HG02981 (cell line): ENCODE data around the gene ORAI1.
"Not testable (repeated sequence)": the region's sequence is repeated elsewhere in the genome, so short reads cannot be mapped to it uniquely, and the experiment has no call there.

Source experiments
- ATAC-seq: cut with Tn5 transposase; IDR thresholded peaks from one replicate; pipeline ENCODE4 v1.9.1; 2021; ENCODE audit warnings: mild to moderate bottlenecking, moderate library complexity; ENCODE audit not compliant: unreplicated experiment

Gene ORAI1

GRCh38 chr12:121602766-121603165 is 23.6 kb upstream of the ORAI1 start:
- ATAC-seq = no peak

DNA sequence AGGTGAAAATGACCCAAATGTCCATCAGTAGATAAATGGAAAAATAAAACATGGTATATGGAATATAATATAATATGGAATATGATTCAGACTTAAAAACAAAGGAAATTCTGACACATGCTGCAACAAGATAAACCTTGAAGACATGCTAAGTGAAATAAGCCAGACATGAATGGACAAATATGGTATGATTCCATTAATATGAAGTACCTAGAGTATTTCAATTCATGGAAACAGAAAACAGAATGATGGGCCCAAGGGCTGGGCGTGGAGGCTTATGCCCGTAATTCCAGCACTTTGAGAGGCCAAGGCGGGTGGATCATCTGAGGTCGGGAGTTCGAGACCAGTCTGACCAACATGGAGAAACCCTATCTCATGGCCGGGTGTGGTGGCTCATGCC is 22.7 kb upstream of the ORAI1 start:
- no peak for ATAC-seq

DNA sequence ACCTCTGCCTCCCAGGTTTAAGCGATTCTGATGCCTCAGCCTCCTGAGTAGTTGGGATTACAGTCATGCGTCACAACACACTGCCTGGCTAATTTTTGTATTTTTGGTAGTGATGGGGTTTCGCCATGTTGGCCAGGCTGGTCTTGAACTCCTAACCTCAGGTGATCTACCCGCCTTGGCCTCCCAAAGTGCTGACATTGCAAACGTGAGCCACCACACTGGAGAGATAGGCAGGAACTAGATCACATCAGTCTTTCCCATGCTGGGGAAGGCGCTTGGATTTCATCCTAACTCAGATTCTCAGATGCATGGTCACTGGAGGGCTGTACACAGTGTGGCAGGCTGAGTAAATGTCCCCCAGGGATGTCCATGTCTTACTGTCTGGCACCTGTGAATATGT is 18.0 kb upstream of the ORAI1 start:
- no peak for ATAC-seq

DNA sequence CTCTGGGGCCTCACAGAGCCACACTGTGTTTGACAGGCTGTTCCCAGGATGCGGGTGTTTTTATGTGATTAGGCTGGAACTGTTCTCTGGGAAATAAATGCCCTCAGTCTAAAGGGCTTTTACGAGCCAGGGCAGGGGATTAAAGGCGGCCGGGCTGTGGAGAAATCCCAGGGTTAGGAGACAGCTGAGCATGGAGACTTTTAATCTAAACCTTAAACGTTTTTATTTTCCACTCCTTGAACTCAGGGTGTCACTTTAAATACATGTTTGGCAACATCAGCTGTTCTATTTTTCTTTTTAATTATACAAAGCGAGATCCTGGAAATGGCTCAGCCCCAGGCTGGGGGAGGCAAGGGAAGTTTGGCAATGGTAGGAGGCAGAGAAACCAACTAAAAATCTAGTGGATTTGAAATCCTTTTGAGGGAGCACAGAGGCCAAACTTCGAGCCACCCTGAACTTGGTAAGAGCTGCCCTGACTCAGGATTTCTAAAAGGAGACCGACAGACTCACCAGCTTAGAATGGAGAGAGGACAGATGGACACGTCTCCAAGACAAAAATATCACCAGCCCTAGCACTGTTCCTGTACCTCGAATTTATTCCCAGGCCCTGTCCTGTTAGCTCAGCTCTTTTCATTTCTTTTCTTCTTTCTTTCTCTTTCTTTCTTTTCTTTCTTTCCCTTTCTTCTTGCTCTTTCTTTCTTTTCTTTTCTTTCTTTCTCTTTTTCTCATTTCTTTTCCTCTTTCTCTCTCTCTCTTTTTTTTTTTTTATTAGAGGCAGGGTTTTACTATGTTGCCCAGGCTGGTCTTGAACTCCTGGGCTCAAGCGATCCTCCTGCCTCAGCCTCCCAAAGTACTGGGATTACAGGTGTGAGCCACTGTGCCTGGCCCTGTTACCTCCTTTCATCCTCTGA is 15.8 kb upstream of the ORAI1 start:
- ATAC-seq = no peak

GRCh38 chr12:121611306-121611705 is 15.0 kb upstream of the ORAI1 start:
- ATAC-seq = no peak

- ATAC-seq = no peak
Measured at GRCh38 chr12:121613462-121613861, 12.9 kb upstream of the ORAI1 start.

DNA sequence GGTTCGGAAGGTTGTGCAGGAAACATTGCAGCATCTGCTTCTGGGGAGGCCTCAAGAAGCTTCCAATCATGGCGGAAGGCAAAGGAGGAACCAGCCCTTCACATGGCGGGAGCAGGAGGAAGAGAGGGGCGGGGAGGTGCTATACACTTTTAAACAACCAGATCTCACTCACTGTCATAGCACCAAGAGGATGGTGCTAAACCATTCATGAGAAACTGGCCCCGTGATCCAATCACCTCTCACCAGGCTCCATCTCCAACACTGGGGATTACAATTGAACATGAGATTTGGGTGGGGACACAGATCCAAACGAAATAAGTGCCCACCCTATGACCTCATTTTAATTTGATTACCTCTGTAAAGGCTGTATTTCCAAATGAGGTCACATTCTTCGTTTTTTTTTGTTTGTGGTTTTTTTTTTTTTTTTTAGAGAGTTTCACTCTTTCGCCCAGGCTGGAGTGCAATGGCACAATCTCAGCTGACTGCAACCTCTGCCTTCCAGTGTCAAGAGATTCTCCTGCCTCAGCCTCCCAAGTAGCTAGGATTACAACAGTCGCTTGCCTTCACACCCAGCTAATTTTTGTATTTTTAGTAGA is 11.4 kb upstream of the ORAI1 start:
- no peak for ATAC-seq

DNA sequence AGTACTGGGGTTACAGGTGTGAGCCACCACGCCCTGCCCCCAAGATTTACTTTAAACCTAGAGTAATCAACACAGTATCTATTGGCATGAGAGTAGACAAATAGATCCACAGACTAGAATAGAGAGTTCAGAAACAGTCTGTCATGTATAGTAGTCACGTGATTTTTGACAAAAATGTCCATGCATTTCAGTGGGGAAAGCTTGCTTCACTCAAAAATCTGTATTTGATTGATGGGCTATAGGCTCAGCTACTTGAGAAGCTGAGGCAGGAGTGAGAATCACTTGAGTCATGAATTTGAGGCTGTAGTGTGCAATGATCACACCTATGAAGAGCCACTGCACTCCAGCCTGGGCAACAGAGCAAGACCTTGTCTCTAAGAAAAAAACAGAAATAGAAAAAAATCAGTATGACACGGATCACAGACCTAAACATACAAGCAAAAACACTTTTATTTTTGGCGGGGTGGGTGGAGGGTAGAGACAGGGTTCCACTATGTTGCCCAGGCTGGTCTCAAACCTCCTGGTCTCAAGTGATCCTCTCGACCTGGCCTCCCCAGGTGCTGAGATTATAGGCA is 7.6 kb upstream of the ORAI1 start:
- ATAC-seq = no peak

DNA sequence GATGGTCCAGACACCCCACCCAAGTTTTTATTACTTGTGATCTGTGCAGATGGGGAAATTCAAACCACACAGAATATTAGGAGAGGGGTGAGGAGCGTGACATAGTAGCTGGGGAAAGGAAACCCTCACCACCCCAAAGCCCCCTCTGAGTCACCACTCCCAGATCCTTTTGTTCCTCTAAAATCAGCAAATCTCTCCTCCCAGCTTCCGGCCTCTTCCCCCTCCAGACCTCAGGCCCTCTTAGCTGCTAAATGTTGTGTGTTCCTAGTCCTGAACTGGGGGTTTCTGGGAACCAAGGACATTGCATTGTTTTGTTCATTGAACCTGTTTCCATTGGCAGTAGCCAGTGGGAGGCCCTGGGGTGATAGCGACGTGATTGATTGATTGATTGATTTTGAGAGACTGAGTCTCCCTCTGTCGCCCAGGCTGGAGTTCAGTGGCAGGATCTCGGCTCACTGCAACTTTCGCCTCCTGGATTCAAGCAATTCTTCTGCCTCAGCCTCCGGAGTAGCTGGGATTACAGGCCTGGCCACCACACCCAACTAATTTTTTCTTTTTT is 5.9 kb upstream of the ORAI1 start:
- ATAC-seq = no peak

- peak; percentile 30 for ATAC-seq
Measured at GRCh38 chr12:121626853-121627640, 717 bp downstream of the ORAI1 start.

DNA sequence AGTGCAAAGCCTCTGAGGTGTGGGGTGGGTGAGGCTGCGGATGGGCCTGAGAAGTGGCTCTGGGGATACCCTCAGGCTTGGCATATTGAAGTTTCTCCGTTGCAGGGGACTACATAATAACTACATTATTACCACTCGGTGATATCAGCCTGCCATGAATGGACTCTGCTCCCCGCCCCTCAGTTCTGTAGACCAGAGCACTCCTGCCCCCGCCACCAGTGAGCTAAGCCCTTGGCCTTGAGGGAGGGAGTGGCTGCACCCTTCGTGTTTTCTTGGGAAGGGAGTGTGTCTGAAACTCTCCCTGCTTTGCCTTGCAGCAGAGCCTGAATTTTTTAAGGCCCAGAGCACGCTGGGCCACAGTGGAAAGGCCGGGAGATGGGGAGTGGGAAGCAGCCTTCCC is 1.7 kb downstream of the ORAI1 start:
- no peak for ATAC-seq

DNA sequence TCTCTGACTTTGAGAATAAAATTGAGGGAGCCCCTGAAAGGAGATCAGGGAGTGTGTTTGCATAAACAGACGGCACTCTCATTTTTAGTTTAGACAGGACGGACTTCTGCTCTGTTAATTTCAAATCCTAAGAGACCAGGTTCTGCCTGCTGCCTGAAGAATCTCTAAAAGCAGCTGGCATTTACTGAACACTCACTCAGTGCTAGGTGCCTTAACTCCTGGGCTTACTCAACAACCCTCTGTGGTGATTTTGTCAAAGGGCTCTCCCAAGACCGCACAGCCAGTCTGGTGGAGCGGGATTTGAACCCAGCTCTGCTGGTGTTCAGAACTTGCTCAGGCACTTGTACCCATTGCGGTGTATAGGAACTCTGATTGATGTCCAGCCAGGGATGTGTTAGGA is 2.2 kb downstream of the ORAI1 start:
- ATAC-seq = no peak

DNA sequence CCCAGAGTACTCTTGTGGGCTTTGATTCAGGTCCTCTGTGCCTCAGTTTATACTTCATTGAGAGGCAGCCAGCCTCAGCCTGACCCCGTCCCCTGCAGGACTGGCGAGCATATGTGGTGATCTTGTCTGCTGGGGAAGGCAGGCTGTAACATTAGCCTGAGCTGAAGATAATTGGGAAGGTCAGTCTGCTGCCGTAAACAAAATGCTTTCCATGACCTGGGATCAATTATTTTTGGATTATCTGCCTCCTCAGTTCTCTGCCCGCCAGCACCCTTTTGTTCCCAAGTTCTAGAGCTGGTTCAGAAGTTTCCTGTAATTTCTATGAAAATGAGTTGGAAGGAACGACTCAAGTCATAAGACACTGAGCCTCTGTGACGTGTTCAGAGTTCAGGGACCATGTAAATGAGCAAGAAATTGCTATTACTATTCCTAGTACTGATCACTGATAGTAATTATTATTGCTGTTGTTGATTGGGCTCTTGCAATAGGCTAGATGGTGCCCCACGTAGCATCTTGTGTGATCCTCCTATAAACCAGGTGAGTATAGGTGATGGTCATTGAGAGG is 4.5 kb downstream of the ORAI1 start:
- ATAC-seq = no peak

GRCh38 chr12:121632069-121632970 is 6.0 kb downstream of the ORAI1 start:
- ATAC-seq = no peak

GRCh38 chr12:121633833-121634196 is 7.5 kb downstream of the ORAI1 start:
- ATAC-seq = not testable (repeated sequence)

GRCh38 chr12:121634836-121635235 is 8.5 kb downstream of the ORAI1 start:
- no peak for ATAC-seq

DNA sequence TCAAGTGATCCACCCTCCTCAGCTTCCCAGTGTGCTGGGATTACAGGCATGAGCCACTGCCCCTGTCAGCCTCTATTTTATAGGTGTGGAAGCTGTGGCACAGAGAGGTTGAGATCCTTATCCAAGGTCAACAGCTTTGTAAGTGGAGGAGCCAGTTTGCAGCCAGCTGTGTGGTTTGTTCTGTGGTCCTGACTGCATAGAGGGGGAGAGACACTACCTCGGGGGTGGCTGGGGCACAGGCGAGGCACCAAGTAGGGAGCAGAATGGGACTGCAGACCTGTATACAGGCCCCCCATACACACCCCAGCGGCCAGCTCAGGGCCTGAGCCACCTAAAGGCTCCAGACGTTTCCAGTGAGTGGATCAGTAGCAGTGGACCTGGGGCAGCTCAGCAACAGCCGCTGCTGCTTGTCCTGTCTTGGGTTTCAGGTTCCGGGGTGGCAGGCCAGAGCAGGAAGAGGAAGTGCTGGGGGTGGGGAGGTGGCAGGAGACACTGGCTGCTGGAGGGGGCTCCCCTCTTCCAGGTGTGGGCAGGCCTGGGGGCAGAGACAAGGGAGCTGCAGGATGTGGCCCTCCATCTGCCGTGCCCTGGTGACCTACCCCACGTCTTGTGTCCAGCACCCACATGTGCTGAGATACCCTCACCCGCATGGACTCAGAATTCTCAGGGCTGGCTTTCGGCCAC is 11.0 kb downstream of the ORAI1 start:
- no peak for ATAC-seq

- no peak for ATAC-seq
Measured at GRCh38 chr12:121638298-121639202, 12.2 kb downstream of the ORAI1 start.
